ENCODE data around the gene IL36G.

Gene IL36G

GRCh38 chr2:112972423-112973086 is 5.3 kb upstream of the IL36G start:
- no peak for DNase-seq (ENCODE audit: extremely low read depth in 1 of 2, low read depth in 1 of 2)

GRCh38 chr2:112973156-112973555 is 4.7 kb upstream of the IL36G start:
- DNase-seq (ENCODE audit: extremely low read depth in 1 of 2, low read depth in 1 of 2) = no peak

- no peak for DNase-seq (ENCODE audit: extremely low read depth in 1 of 2, low read depth in 1 of 2)
Observed at GRCh38 chr2:112979731-112980130, 1.9 kb downstream of the IL36G start.

- no peak for DNase-seq (ENCODE audit: extremely low read depth in 1 of 2, low read depth in 1 of 2)
Observed at GRCh38 chr2:112980537-112980936, 2.7 kb downstream of the IL36G start.

- peak in 1 of 2 donors; percentile 15 for DNase-seq (ENCODE audit: extremely low read depth in 1 of 2, low read depth in 1 of 2)
Observed at GRCh38 chr2:112985090-112985489, 7.3 kb downstream of the IL36G start.

GRCh38 chr2:112989611-112990010 is 11.8 kb downstream of the IL36G start:
- DNase-seq (ENCODE audit: extremely low read depth in 1 of 2, low read depth in 1 of 2) = no peak

GRCh38 chr2:112993831-112994230 is 16.0 kb downstream of the IL36G start:
- no peak for DNase-seq (ENCODE audit: extremely low read depth in 1 of 2, low read depth in 1 of 2)

- no peak for DNase-seq (ENCODE audit: extremely low read depth in 1 of 2, low read depth in 1 of 2)
Observed at GRCh38 chr2:112994648-112995047, 16.8 kb downstream of the IL36G start.

- DNase-seq (ENCODE audit: extremely low read depth in 1 of 2, low read depth in 1 of 2) = no peak
Observed at GRCh38 chr2:112995346-112995920, 17.6 kb downstream of the IL36G start.

- peak in 1 of 2 donors; percentile 37 for DNase-seq (ENCODE audit: extremely low read depth in 1 of 2, low read depth in 1 of 2)
Observed at GRCh38 chr2:112996635-112997034, 18.8 kb downstream of the IL36G start.

- no peak for DNase-seq (ENCODE audit: extremely low read depth in 1 of 2, low read depth in 1 of 2)
Observed at GRCh38 chr2:112997151-112997550, 19.3 kb downstream of the IL36G start.

GRCh38 chr2:113000436-113000835 is 22.6 kb downstream of the IL36G start:
- no peak for DNase-seq (ENCODE audit: extremely low read depth in 1 of 2, low read depth in 1 of 2)

- DNase-seq (ENCODE audit: extremely low read depth in 1 of 2, low read depth in 1 of 2) = no peak
Observed at GRCh38 chr2:113002677-113003076, 24.9 kb downstream of the IL36G start.

- DNase-seq (ENCODE audit: extremely low read depth in 1 of 2, low read depth in 1 of 2) = no peak
Observed at GRCh38 chr2:113005030-113005509, 27.3 kb downstream of the IL36G start, which contains the start of gene IL36A. Gene IL36A, plus strand, starts transcription at chr2:113005459. Its CDS starts 413 bp downstream, at chr2:113005872.

GRCh38 chr2:113007250-113007649 is 29.4 kb downstream of the IL36G start:
- DNase-seq (ENCODE audit: extremely low read depth in 1 of 2, low read depth in 1 of 2) = no peak

GRCh38 chr2:113009622-113010021 is 31.8 kb downstream of the IL36G start:
- DNase-seq (ENCODE audit: extremely low read depth in 1 of 2, low read depth in 1 of 2) = no peak

- no peak for DNase-seq (ENCODE audit: extremely low read depth in 1 of 2, low read depth in 1 of 2)
Observed at GRCh38 chr2:113010088-113010487, 32.3 kb downstream of the IL36G start.

- DNase-seq (ENCODE audit: extremely low read depth in 1 of 2, low read depth in 1 of 2) = no peak
Observed at GRCh38 chr2:113011108-113011507, 33.3 kb downstream of the IL36G start.

GRCh38 chr2:113012436-113013335 is 34.9 kb downstream of the IL36G start:
- DNase-seq (ENCODE audit: extremely low read depth in 1 of 2, low read depth in 1 of 2) = no peak

- DNase-seq (ENCODE audit: extremely low read depth in 1 of 2, low read depth in 1 of 2) = no peak
Observed at GRCh38 chr2:113013336-113013661, 35.5 kb downstream of the IL36G start.

GRCh38 chr2:113014067-113014466 is 36.3 kb downstream of the IL36G start:
- DNase-seq (ENCODE audit: extremely low read depth in 1 of 2, low read depth in 1 of 2) = no peak

GRCh38 chr2:113015042-113015441 is 37.2 kb downstream of the IL36G start:
- no peak for DNase-seq (ENCODE audit: extremely low read depth in 1 of 2, low read depth in 1 of 2)
